ENCODE data around the gene ATP6V0A1.

ATP6V0A1 gene

DNA sequence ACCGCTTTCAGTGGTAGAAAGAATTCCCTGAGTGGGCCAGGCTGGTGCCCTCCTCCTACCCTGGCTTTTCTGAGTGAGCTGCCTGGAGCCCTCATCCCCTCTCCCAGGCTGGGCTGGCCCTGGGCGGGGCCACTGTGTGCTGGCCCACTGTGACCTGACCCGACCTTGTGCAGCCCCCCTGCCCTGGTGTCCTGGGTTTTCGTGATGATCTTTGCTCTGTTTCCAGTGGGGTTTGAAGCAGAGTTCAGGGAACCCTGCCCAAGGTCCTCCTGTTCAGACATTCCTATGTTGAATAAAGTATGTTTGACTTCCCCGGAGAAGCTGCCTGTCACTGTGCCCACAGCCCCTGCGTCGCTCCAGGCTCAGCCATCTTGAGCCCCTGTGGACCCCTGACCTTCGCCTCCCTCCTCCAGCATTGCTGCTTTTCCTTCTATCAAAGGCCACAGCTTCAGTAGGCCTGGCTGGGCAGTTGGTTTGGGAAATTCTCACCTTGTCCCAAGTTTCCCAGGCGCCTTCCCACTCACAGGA lies 63.6 kb downstream of the ATP6V0A1 start:
- TF ChIP-seq, protein P1, sequence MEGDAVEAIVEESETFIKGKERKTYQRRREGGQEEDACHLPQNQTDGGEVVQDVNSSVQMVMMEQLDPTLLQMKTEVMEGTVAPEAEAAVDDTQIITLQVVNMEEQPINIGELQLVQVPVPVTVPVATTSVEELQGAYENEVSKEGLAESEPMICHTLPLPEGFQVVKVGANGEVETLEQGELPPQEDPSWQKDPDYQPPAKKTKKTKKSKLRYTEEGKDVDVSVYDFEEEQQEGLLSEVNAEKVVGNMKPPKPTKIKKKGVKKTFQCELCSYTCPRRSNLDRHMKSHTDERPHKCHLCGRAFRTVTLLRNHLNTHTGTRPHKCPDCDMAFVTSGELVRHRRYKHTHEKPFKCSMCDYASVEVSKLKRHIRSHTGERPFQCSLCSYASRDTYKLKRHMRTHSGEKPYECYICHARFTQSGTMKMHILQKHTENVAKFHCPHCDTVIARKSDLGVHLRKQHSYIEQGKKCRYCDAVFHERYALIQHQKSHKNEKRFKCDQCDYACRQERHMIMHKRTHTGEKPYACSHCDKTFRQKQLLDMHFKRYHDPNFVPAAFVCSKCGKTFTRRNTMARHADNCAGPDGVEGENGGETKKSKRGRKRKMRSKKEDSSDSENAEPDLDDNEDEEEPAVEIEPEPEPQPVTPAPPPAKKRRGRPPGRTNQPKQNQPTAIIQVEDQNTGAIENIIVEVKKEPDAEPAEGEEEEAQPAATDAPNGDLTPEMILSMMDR (IDR thresholded peaks at IDR 0.05; ENCODE audit: low read depth, low read length), result no peak
- DNase-seq (ENCODE audit: low read depth in 2 of 2), result no peak
- H3K4me3 ChIP-seq (replicated peaks in 1 of 2; ENCODE audit: low read depth in 2 of 2, low read length in 2 of 2), result no peak overlapping the region

- TF ChIP-seq, protein P1 (IDR thresholded peaks at IDR 0.05; ENCODE audit: low read depth, low read length), result no peak
- H3K4me3 ChIP-seq (replicated peaks in 1 of 2; ENCODE audit: low read depth in 2 of 2, low read length in 2 of 2), result no peak overlapping the region
- DNase-seq (ENCODE audit: low read depth in 2 of 2), result no peak
These were observed 64.2 kb downstream of the ATP6V0A1 start for GRCh38 chr17:42522798-42523278.

DNA sequence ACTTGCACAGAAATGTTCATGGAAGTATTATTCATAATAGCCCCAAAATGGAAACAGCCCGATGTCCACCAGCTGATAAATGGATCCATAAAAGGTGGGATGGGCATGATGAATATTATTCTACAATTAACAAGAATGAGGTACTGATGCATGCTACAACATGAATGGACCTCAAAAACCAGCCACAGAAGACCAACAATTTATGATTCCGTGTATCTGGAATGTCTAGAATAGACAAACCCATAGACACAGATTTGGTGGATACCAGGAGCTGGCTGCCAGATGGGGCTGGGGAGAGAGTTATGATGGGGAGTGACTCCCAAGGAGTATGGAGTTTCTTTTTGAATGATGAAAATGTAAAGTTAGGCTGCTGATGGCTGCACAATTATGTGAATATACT lies 66.5 kb downstream of the ATP6V0A1 start:
- DNase-seq (ENCODE audit: low read depth in 2 of 2), result peak in 1 of 2 donors; percentile 47
- H3K4me3 ChIP-seq (replicated peaks in 1 of 2; ENCODE audit: low read depth in 2 of 2, low read length in 2 of 2), result no peak overlapping the region
- TF ChIP-seq, protein P1 (IDR thresholded peaks at IDR 0.05; ENCODE audit: low read depth, low read length), result no peak

DNA sequence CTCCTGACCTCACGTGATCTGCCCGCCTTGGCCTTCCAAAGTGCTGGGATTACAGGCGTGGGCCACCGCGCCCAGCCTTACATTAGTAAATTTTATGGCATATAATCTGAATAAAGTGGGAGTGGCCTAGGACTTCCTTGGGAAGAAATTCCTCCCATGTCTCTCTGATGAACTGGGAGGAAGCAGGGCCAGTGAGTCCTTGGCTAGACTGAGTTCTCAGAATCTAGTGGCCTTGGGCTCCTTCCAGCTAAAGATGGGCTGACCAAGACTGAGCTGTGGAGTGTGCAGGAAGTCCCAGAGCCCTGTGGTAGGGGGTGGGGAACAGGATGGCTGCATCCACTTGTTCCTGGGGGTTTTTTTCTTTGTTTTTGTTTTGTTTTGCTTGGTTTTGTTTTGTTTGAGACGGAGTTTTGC lies 67.4 kb downstream of the ATP6V0A1 start:
- TF ChIP-seq, protein P1 (IDR thresholded peaks at IDR 0.05; ENCODE audit: low read depth, low read length), result no peak
- peak; percentile 63 to 77 for DNase-seq (ENCODE audit: low read depth in 2 of 2)
- H3K4me3 ChIP-seq (replicated peaks in 1 of 2; ENCODE audit: low read depth in 2 of 2, low read length in 2 of 2), result no peak overlapping the region

DNA sequence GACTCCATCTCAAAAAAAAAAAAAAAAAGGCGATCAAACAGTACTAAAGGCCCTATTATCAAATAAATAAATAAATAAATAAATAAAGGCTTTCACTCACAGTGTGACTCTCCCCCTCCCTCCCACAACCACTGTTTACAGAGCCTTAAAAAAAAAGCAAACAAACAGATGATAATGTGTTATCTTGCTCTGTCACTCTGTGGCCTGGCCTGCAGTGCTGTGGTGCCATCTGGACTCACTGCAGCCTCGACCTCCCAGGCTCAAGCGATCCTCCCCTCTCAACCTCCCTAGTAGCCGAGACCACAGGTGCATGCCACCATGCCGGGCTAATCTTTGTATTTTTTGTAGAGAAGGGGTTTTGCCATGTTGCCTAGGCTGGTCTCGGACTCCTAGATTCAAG lies 69.3 kb downstream of the ATP6V0A1 start:
- TF ChIP-seq, protein P1 (IDR thresholded peaks at IDR 0.05; ENCODE audit: low read depth, low read length), result no peak
- no peak for DNase-seq (ENCODE audit: low read depth in 2 of 2)
- H3K4me3 ChIP-seq (replicated peaks in 1 of 2; ENCODE audit: low read depth in 2 of 2, low read length in 2 of 2), result no peak overlapping the region

- no peak overlapping the region for H3K4me3 ChIP-seq (replicated peaks in 1 of 2; ENCODE audit: low read depth in 2 of 2, low read length in 2 of 2)
- no peak for DNase-seq (ENCODE audit: low read depth in 2 of 2)
- TF ChIP-seq, protein P1 (IDR thresholded peaks at IDR 0.05; ENCODE audit: low read depth, low read length), result no peak
These were observed 70.4 kb downstream of the ATP6V0A1 start for GRCh38 chr17:42529061-42529460.

- TF ChIP-seq, protein P1 (IDR thresholded peaks at IDR 0.05; ENCODE audit: low read depth, low read length), result no peak
- H3K4me3 ChIP-seq (replicated peaks in 1 of 2; ENCODE audit: low read depth in 2 of 2, low read length in 2 of 2), result no peak overlapping the region
- DNase-seq (ENCODE audit: low read depth in 2 of 2), result no peak
These were observed 72.3 kb downstream of the ATP6V0A1 start for GRCh38 chr17:42530952-42531454.

Measured in cardiac fibroblast (primary cell).